Measurements from ENCODE around the gene MYO5A.
A peak's percentile ranks its signal among the peaks of the same experiment; 100 is the strongest.

MYO5A gene

GRCh38 chr15:52532427-52532826, 3.7 kb upstream of the MYO5A start:
- Histone ChIP-seq H4K20me1 (ENCODE audit: insufficient read depth, low read length) (no peaks in the 10 kb centered on the region), H3K4me3 (ENCODE audit: low read length) (no peak overlapping the region), H3K9me2 (replicated peaks; ENCODE audit: insufficient read depth, low read length) (no peaks in the 10 kb centered on the region), H3K27ac (ENCODE audit: low read length) (no peak overlapping the region), H3K9ac (ENCODE audit: low read length) (no peak overlapping the region), H3K9me3 (replicated peaks; ENCODE audit: insufficient read depth, low read length) (no peaks in the 10 kb centered on the region), H3F3A (ENCODE audit: insufficient read depth, low read length) (peaks cover 10% of the 10 kb centered on the region; the same call in 1 of the 2 replicates), H3K79me2 (ENCODE audit: low read length) (peaks cover 20% of the 10 kb centered on the region), H3K27me3 (replicated peaks; ENCODE audit: insufficient read depth, low read length) (no peaks in the 10 kb centered on the region), H3K4me1 (ENCODE audit: low read length) (peaks cover 9% of the 10 kb centered on the region), H3K36me3 (replicated peaks; ENCODE audit: insufficient read depth, low read length) (no peaks in the 10 kb centered on the region), H2AFZ (ENCODE audit: low read length) (no peak overlapping the region), H3K4me2 (ENCODE audit: low read depth, low read length) (no peak overlapping the region)
- DNase-seq, result no peak
- TF ChIP-seq EZH2 (optimal IDR thresholded peaks at IDR 0.05; ENCODE audit: low read depth, low read length) (no peak), EZH2phosphoT487 (IDR thresholded peaks at IDR 0.05; ENCODE audit: low read length) (no peak), CTCF (IDR thresholded peaks at IDR 0.05; ENCODE audit: low read length) (no peak)

GRCh38 chr15:52529940-52530339, 1.3 kb upstream of the MYO5A start:
- H3K4me3 ChIP-seq (ENCODE audit: low read length), result peak overlapping the region; percentile 71

GRCh38 chr15:52529341-52529924, 753 bp upstream of the MYO5A start:
- H3K27ac ChIP-seq (ENCODE audit: low read length), result peak overlapping the region; percentile 78
- H3K4me3 ChIP-seq (ENCODE audit: low read length), result peak overlapping the region; percentile 71
- TF ChIP-seq EZH2 (optimal IDR thresholded peaks at IDR 0.05; ENCODE audit: low read depth, low read length) (no peak), EZH2phosphoT487 (IDR thresholded peaks at IDR 0.05; ENCODE audit: low read length) (no peak), CTCF (IDR thresholded peaks at IDR 0.05; ENCODE audit: low read length) (no peak; the same call in 1 of the 2 replicates)
- peaks cover 50% of the 10 kb centered on the region for H3K79me2 ChIP-seq (ENCODE audit: low read length)
- peak overlapping the region; percentile 78 for H3K4me2 ChIP-seq (ENCODE audit: low read depth, low read length)
- no peaks in the 10 kb centered on the region for H3K36me3 ChIP-seq (replicated peaks; ENCODE audit: insufficient read depth, low read length)
- peak overlapping the region; percentile 65 for H2AFZ ChIP-seq (ENCODE audit: low read length)
- no peaks in the 10 kb centered on the region for H3K27me3 ChIP-seq (replicated peaks; ENCODE audit: insufficient read depth, low read length)
- no peaks in the 10 kb centered on the region for H3K9me2 ChIP-seq (replicated peaks; ENCODE audit: insufficient read depth, low read length)
- peaks cover 10% of the 10 kb centered on the region; the same call in 1 of the 2 replicates for H3F3A ChIP-seq (ENCODE audit: insufficient read depth, low read length)
- peak; percentile 70 for DNase-seq
- H3K4me1 ChIP-seq (ENCODE audit: low read length), result peaks cover 29% of the 10 kb centered on the region
- H4K20me1 ChIP-seq (ENCODE audit: insufficient read depth, low read length), result no peaks in the 10 kb centered on the region
- H3K9ac ChIP-seq (ENCODE audit: low read length), result peak overlapping the region; percentile 73
- no peaks in the 10 kb centered on the region for H3K9me3 ChIP-seq (replicated peaks; ENCODE audit: insufficient read depth, low read length)

More at GRCh38 chr15:52529940-52530339, 1.3 kb upstream of the MYO5A start:
- Histone ChIP-seq H3K9me3 (replicated peaks; ENCODE audit: insufficient read depth, low read length) (no peaks in the 10 kb centered on the region), H3K4me1 (ENCODE audit: low read length) (peaks cover 29% of the 10 kb centered on the region), H3K27ac (ENCODE audit: low read length) (peak overlapping the region; percentile 78; the same call in 1 of the 2 replicates), H3K79me2 (ENCODE audit: low read length) (peaks cover 45% of the 10 kb centered on the region), H4K20me1 (ENCODE audit: insufficient read depth, low read length) (no peaks in the 10 kb centered on the region), H3K4me2 (ENCODE audit: low read depth, low read length) (peak overlapping the region; percentile 78), H3K27me3 (replicated peaks; ENCODE audit: insufficient read depth, low read length) (no peaks in the 10 kb centered on the region), H3K9me2 (replicated peaks; ENCODE audit: insufficient read depth, low read length) (no peaks in the 10 kb centered on the region), H3F3A (ENCODE audit: insufficient read depth, low read length) (peaks cover 10% of the 10 kb centered on the region; the same call in 1 of the 2 replicates), H3K9ac (ENCODE audit: low read length) (peak overlapping the region; percentile 73; the same call in 1 of the 2 replicates), H2AFZ (ENCODE audit: low read length) (peak overlapping the region; percentile 65), H3K36me3 (replicated peaks; ENCODE audit: insufficient read depth, low read length) (no peaks in the 10 kb centered on the region)
- no peak for TF ChIP-seq EZH2 (optimal IDR thresholded peaks at IDR 0.05; ENCODE audit: low read depth, low read length)
- TF ChIP-seq CTCF (IDR thresholded peaks at IDR 0.05; ENCODE audit: low read length), result no peak
- no peak for TF ChIP-seq EZH2phosphoT487 (IDR thresholded peaks at IDR 0.05; ENCODE audit: low read length)
- no peak for DNase-seq

Data from MM.1S (cell line).